OCI-LY3 (cell line): ENCODE measurements around the gene JAZF1.

ENCODE experiments used
- H2AFZ ChIP-seq: fragments of 200-600, 300-600 bp; shearing (Covaris generic); 2 replicates; pipeline ENCODE4 v1.6.0; 2014; ENCODE audit warnings: antibody characterized with exemption, low read depth, low read length
- H3K27ac ChIP-seq: fragments of 200-600, 300-600 bp; sonication (generic); 2 replicates; pipeline ENCODE4 v1.5.1; 2014; ENCODE audit warnings: mild to moderate bottlenecking, low read length, moderate library complexity, mixed read lengths
- H3K27me3 ChIP-seq: fragments of 200-600, 300-600 bp; sonication (generic); 2 replicates; pipeline ENCODE4 v1.6.1; 2014; ENCODE audit warnings: low read depth, low read length, mixed read lengths
- H3K36me3 ChIP-seq: fragments of 200-600, 300-600 bp; sonication (generic); replicated peaks from 2 replicates; pipeline ENCODE3; 2014; ENCODE audit warnings: low read depth, low read length, mixed read lengths
- H3K4me1 ChIP-seq: fragments of 300-600, 200-600 bp; sonication (generic); 2 replicates; pipeline ENCODE4 v1.6.1; 2014; ENCODE audit warnings: low read length, mixed read lengths
- H3K4me2 ChIP-seq: fragments of 200-600, 300-600 bp; sonication (generic); 2 replicates; pipeline ENCODE4 v1.6.1; 2014; ENCODE audit warnings: low read length, mixed read lengths
- H3K4me3 ChIP-seq: fragments of 300-600, 200-600 bp; sonication (generic); 2 replicates; pipeline ENCODE4 v1.5.1; 2014; ENCODE audit warnings: antibody characterized with exemption, mild to moderate bottlenecking, low read length, moderate library complexity
- H3K79me2 ChIP-seq: fragments of 300-600, 200-600 bp; shearing (Covaris generic); 2 replicates; pipeline ENCODE4 v1.6.1; 2014; ENCODE audit warnings: mild to moderate bottlenecking, low read length, mixed read lengths
- H3K9ac ChIP-seq: fragments of 300-600, 200-600 bp; shearing (Covaris generic); 2 replicates; pipeline ENCODE4 v1.6.0; 2014; ENCODE audit warnings: mild to moderate bottlenecking, low read length, moderate library complexity
- H3K9me3 ChIP-seq: fragments of 200-600, 300-600 bp; shearing (Covaris generic); 2 replicates; pipeline ENCODE4 v1.6.1; 2014; ENCODE audit warnings: low read length, mixed read lengths; ENCODE audit not compliant: insufficient read depth
- H4K20me1 ChIP-seq: fragments of 200-600, 300-600 bp; sonication (generic); 2 replicates; pipeline ENCODE4 v1.6.1; 2016; ENCODE audit warnings: low read length, mixed read lengths; ENCODE audit not compliant: insufficient read depth
- CTCF ChIP-seq: fragments of 200-600, 300-600 bp; sonication (generic); IDR thresholded peaks from 2 replicates; pipeline ENCODE4 v1.5.1; 2014; ENCODE audit warnings: antibody characterized with exemption, low read length, low read depth
- EZH2phosphoT487 ChIP-seq: fragments of 200-600 bp; shearing (Covaris generic); IDR thresholded peaks from 2 replicates; pipeline ENCODE4 v1.6.1; 2018; ENCODE audit warnings: antibody characterized with exemption, mixed run types, low read depth

The JAZF1 gene

GRCh38 chr7:28104041-28104541 is 76.5 kb downstream of the JAZF1 start:
- H3K4me2 ChIP-seq = no peak overlapping the region
- H3K79me2 ChIP-seq = no peaks in the 10 kb centered on the region
- peaks cover 2% of the 10 kb centered on the region; the same call in 1 of the 2 replicates for H4K20me1 ChIP-seq

GRCh38 chr7:28102797-28103196 is 77.8 kb downstream of the JAZF1 start:
- H2AFZ ChIP-seq = no peak overlapping the region
- H3K9me3 ChIP-seq = no peaks in the 10 kb centered on the region
- no peaks in the 10 kb centered on the region for H3K4me1 ChIP-seq
- no peak overlapping the region for H3K4me2 ChIP-seq
- peaks cover 2% of the 10 kb centered on the region; the same call in 1 of the 2 replicates for H4K20me1 ChIP-seq
- no peaks in the 10 kb centered on the region for H3K36me3 ChIP-seq
- H3K9ac ChIP-seq = no peak overlapping the region
- no peak overlapping the region for H3K27ac ChIP-seq
- H3K79me2 ChIP-seq = no peaks in the 10 kb centered on the region
- H3K4me3 ChIP-seq = no peak overlapping the region
- TF ChIP-seq CTCF = no peak
- TF ChIP-seq EZH2phosphoT487 = no peak
- no peaks in the 10 kb centered on the region for H3K27me3 ChIP-seq

More at GRCh38 chr7:28104041-28104541, 76.5 kb downstream of the JAZF1 start:
- no peak overlapping the region for H3K27ac ChIP-seq
- H3K4me3 ChIP-seq = no peak overlapping the region
- no peak overlapping the region for H3K9ac ChIP-seq
- no peaks in the 10 kb centered on the region for H3K27me3 ChIP-seq
- H2AFZ ChIP-seq = no peak overlapping the region
- TF ChIP-seq CTCF (no peak), EZH2phosphoT487 (no peak)
- H3K36me3 ChIP-seq = no peaks in the 10 kb centered on the region
- no peaks in the 10 kb centered on the region for H3K9me3 ChIP-seq
- no peaks in the 10 kb centered on the region for H3K4me1 ChIP-seq

GRCh38 chr7:28096713-28097112 is 83.9 kb downstream of the JAZF1 start:
- H3K9ac ChIP-seq = no peak overlapping the region
- H3K79me2 ChIP-seq = no peaks in the 10 kb centered on the region
- H3K36me3 ChIP-seq = no peaks in the 10 kb centered on the region
- H3K27ac ChIP-seq = no peak overlapping the region
- H3K4me1 ChIP-seq = peaks cover 23% of the 10 kb centered on the region
- no peaks in the 10 kb centered on the region for H3K27me3 ChIP-seq
- TF ChIP-seq CTCF = peak; percentile 75
- no peak for TF ChIP-seq EZH2phosphoT487
- H4K20me1 ChIP-seq = peaks cover 10% of the 10 kb centered on the region; the same call in 1 of the 2 replicates
- no peak overlapping the region for H3K4me3 ChIP-seq
- H2AFZ ChIP-seq = no peak overlapping the region
- H3K9me3 ChIP-seq = no peaks in the 10 kb centered on the region
- H3K4me2 ChIP-seq = no peak overlapping the region

DNA sequence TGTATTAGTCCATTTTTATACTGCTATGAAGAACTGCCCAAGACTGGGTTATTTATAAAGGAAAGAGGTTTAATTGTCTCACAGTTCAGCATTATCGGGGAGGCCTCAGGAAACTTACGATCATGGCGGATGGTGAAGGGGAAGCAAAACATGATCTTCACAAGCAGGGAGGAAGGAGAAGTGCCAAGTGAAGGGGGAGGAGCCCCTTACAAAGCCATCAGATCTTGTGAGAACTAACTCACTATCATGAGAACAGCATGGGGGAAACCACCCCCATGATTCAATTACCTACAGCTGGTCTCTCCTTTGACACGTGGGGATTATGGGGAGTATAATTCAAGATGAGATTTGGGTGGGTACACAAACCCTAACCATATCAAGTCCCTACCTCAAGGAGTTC is 85.4 kb downstream of the JAZF1 start:
- no peak overlapping the region for H3K9ac ChIP-seq
- H3K27ac ChIP-seq = no peak overlapping the region
- H3K9me3 ChIP-seq = no peaks in the 10 kb centered on the region
- peaks cover 23% of the 10 kb centered on the region for H3K4me1 ChIP-seq
- no peak overlapping the region for H2AFZ ChIP-seq
- no peak overlapping the region for H3K4me2 ChIP-seq
- no peaks in the 10 kb centered on the region for H3K27me3 ChIP-seq
- H3K4me3 ChIP-seq = no peak overlapping the region
- H3K79me2 ChIP-seq = no peaks in the 10 kb centered on the region
- TF ChIP-seq EZH2phosphoT487 (no peak), CTCF (no peak)
- no peaks in the 10 kb centered on the region for H3K36me3 ChIP-seq
- peaks cover 10% of the 10 kb centered on the region; the same call in 1 of the 2 replicates for H4K20me1 ChIP-seq
